Measurements from ENCODE around the gene C17orf113.

The C17orf113 gene

GRCh38 chr17:42076797-42077559, 26.6 kb upstream of the C17orf113 start:
- H3K4me3 ChIP-seq = no peak overlapping the region
- no peaks in the 10 kb centered on the region for H3K36me3 ChIP-seq (ENCODE audit: insufficient read depth, low read length)
- H3K27ac ChIP-seq = no peak overlapping the region
- TF ChIP-seq POLR2AphosphoS5 (IDR thresholded peaks at IDR 0.05; ENCODE audit: borderline replicate concordance, low read depth, low read length) (no peak), EZH2 (IDR thresholded peaks at IDR 0.05) (no peak), FOXP2 (optimal IDR thresholded peaks at IDR 0.05; ENCODE audit: control extremely low read depth, extremely low read length, insufficient read depth) (no peak)
- no peak for DNase-seq (ENCODE audit: low read depth, low spot score)
- H3K9me3 ChIP-seq (ENCODE audit: low read depth, low read length) = no peaks in the 10 kb centered on the region
- no peak overlapping the region for H3K9ac ChIP-seq (ENCODE audit: insufficient read length)

- Histone ChIP-seq H3K27ac (no peak overlapping the region), H3K36me3 (ENCODE audit: insufficient read depth, low read length) (no peaks in the 10 kb centered on the region), H3K9ac (ENCODE audit: insufficient read length) (no peak overlapping the region), H3K9me3 (ENCODE audit: low read depth, low read length) (no peaks in the 10 kb centered on the region), H3K4me3 (no peak overlapping the region)
- no peak for DNase-seq (ENCODE audit: low read depth, low spot score)
- TF ChIP-seq FOXP2 (optimal IDR thresholded peaks at IDR 0.05; ENCODE audit: control extremely low read depth, extremely low read length, insufficient read depth) (no peak), EZH2 (IDR thresholded peaks at IDR 0.05) (no peak), POLR2AphosphoS5 (IDR thresholded peaks at IDR 0.05; ENCODE audit: borderline replicate concordance, low read depth, low read length) (no peak)
Observed at GRCh38 chr17:42075789-42076188, 25.4 kb upstream of the C17orf113 start.

DNA sequence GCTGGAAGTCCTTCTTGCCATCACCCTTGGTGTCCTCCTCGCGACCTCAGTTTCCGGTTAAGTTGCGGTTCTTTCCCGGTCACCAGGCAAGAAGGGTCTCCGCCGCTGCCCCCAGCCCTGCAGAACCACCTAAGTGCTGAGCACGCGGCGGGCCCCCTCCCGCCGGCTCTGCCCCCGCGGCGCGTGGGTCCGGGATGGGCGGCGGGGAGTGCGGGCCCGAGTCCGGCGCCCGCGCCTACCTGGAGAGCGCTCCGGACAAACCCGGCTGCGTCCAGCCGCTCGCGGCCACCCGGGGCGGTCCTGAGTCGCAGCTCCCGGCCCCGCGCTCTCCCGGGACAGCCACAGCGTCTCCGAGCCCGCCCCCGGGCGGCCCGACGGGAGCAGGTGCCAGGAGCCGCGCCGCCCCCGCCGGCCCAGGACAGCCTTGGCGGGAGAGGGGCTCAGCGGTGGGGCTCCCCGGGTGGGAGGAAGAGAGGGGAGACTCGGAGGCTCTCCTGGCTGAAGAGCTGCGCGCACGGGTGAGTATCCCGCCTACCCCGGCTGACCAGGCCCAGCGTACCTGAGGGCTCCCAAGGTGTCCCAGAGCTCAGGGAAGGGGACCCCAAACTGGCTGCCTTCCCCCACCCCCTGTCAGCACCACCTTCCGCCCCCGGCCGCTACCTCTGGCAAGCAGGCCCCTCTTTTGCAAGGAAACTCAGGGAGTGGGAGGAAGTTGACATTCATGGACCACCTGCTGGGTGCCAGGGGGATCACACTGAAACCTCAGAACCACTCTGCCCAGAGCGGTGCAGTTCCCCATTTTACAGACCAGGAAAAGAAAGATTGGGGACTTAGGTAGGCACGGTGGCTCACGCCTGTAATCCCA, 22.2 kb upstream of the C17orf113 start:
- H3K4me3 ChIP-seq = peak overlapping the region; percentile 73
- DNase-seq (ENCODE audit: low read depth, low spot score) = no peak

DNA sequence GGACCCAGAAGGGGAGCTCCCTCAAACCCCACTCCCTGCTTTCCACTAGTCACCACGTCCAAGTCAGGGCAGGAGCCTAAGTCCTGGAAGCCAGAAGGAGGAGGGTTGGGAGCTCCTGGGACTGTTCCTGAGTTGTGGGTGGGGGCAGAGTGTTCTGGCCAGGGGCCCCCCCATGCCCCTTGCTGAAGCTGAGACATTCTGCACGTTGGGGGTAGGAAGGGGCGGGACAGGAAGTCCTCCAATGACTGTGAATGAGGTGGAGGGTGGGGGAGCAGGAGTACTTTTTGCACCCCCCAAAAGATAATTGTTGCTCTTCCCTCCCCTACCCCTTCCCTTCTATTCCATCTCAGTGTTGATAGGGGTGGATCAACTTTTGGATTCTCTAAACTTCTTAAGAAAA, 21.4 kb upstream of the C17orf113 start:
- Histone ChIP-seq H3K4me3 (peak overlapping the region; percentile 73), H3K9me3 (ENCODE audit: low read depth, low read length) (no peaks in the 10 kb centered on the region), H3K9ac (ENCODE audit: insufficient read length) (peak overlapping the region; percentile 37), H3K27ac (no peak overlapping the region), H3K36me3 (ENCODE audit: insufficient read depth, low read length) (no peaks in the 10 kb centered on the region)
- DNase-seq (ENCODE audit: low read depth, low spot score) = no peak
- no peak for TF ChIP-seq EZH2 (IDR thresholded peaks at IDR 0.05)
- TF ChIP-seq POLR2AphosphoS5 (IDR thresholded peaks at IDR 0.05; ENCODE audit: borderline replicate concordance, low read depth, low read length) = peak; percentile 51
- no peak for TF ChIP-seq FOXP2 (optimal IDR thresholded peaks at IDR 0.05; ENCODE audit: control extremely low read depth, extremely low read length, insufficient read depth)

More for the DNA sequence above, 22.2 kb upstream of the C17orf113 start:
- TF ChIP-seq POLR2AphosphoS5 (IDR thresholded peaks at IDR 0.05; ENCODE audit: borderline replicate concordance, low read depth, low read length) (no peak), FOXP2 (optimal IDR thresholded peaks at IDR 0.05; ENCODE audit: control extremely low read depth, extremely low read length, insufficient read depth) (no peak), EZH2 (IDR thresholded peaks at IDR 0.05) (no peak)
- Histone ChIP-seq H3K9ac (ENCODE audit: insufficient read length) (peak overlapping the region; percentile 37), H3K9me3 (ENCODE audit: low read depth, low read length) (no peaks in the 10 kb centered on the region), H3K36me3 (ENCODE audit: insufficient read depth, low read length) (no peaks in the 10 kb centered on the region), H3K27ac (no peak overlapping the region)

DNA sequence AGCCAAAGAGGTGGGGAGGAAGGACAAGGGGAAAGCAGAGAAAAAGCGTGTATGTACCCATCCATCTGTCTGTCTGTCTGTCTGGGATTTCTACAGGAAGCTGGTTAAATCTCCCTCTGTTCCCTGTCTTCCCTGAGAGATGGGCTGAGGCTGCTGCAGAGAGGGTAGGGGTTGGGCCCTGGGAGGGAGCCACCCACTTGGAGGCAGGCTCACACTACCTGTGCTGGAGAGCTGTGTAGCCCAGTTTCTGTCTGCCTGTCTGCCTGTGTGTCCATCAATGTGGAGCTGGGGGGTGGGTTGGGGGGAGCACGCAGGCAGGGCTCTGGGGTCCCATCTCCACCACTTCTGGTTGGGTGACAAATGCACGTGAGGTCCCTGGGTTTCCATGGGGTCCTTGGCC, 18.6 kb upstream of the C17orf113 start:
- no peak for DNase-seq (ENCODE audit: low read depth, low spot score)
- no peak overlapping the region for H3K27ac ChIP-seq
- H3K9ac ChIP-seq (ENCODE audit: insufficient read length) = no peak overlapping the region
- TF ChIP-seq FOXP2 (optimal IDR thresholded peaks at IDR 0.05; ENCODE audit: control extremely low read depth, extremely low read length, insufficient read depth) (no peak), POLR2AphosphoS5 (IDR thresholded peaks at IDR 0.05; ENCODE audit: borderline replicate concordance, low read depth, low read length) (no peak), EZH2 (IDR thresholded peaks at IDR 0.05) (no peak)
- no peaks in the 10 kb centered on the region for H3K9me3 ChIP-seq (ENCODE audit: low read depth, low read length)
- no peak overlapping the region for H3K4me3 ChIP-seq
- H3K36me3 ChIP-seq (ENCODE audit: insufficient read depth, low read length) = no peaks in the 10 kb centered on the region

- DNase-seq (ENCODE audit: low read depth, low spot score) = no peak
- no peak overlapping the region for H3K9ac ChIP-seq (ENCODE audit: insufficient read length)
- no peaks in the 10 kb centered on the region for H3K9me3 ChIP-seq (ENCODE audit: low read depth, low read length)
- H3K36me3 ChIP-seq (ENCODE audit: insufficient read depth, low read length) = no peaks in the 10 kb centered on the region
- TF ChIP-seq POLR2AphosphoS5 (IDR thresholded peaks at IDR 0.05; ENCODE audit: borderline replicate concordance, low read depth, low read length) = no peak
- no peak for TF ChIP-seq EZH2 (IDR thresholded peaks at IDR 0.05)
- no peak for TF ChIP-seq FOXP2 (optimal IDR thresholded peaks at IDR 0.05; ENCODE audit: control extremely low read depth, extremely low read length, insufficient read depth)
- no peak overlapping the region for H3K4me3 ChIP-seq
- H3K27ac ChIP-seq = no peak overlapping the region
Observed at GRCh38 chr17:42067371-42068091, 17.1 kb upstream of the C17orf113 start.

- H3K27ac ChIP-seq = no peak overlapping the region
- no peaks in the 10 kb centered on the region for H3K36me3 ChIP-seq (ENCODE audit: insufficient read depth, low read length)
- H3K9ac ChIP-seq (ENCODE audit: insufficient read length) = no peak overlapping the region
- DNase-seq (ENCODE audit: low read depth, low spot score) = no peak
- no peak for TF ChIP-seq POLR2AphosphoS5 (IDR thresholded peaks at IDR 0.05; ENCODE audit: borderline replicate concordance, low read depth, low read length)
- TF ChIP-seq EZH2 (IDR thresholded peaks at IDR 0.05) = no peak
- TF ChIP-seq FOXP2 (optimal IDR thresholded peaks at IDR 0.05; ENCODE audit: control extremely low read depth, extremely low read length, insufficient read depth) = no peak
- H3K9me3 ChIP-seq (ENCODE audit: low read depth, low read length) = no peaks in the 10 kb centered on the region
- no peak overlapping the region for H3K4me3 ChIP-seq
Observed at GRCh38 chr17:42065201-42065600, 14.8 kb upstream of the C17orf113 start.

- H3K9me3 ChIP-seq (ENCODE audit: low read depth, low read length) = no peaks in the 10 kb centered on the region
- no peak overlapping the region for H3K4me3 ChIP-seq
- DNase-seq (ENCODE audit: low read depth, low spot score) = no peak
- TF ChIP-seq POLR2AphosphoS5 (IDR thresholded peaks at IDR 0.05; ENCODE audit: borderline replicate concordance, low read depth, low read length) = no peak
- no peaks in the 10 kb centered on the region for H3K36me3 ChIP-seq (ENCODE audit: insufficient read depth, low read length)
- no peak overlapping the region for H3K9ac ChIP-seq (ENCODE audit: insufficient read length)
- no peak overlapping the region for H3K27ac ChIP-seq
Observed at GRCh38 chr17:42062681-42063080, 12.3 kb upstream of the C17orf113 start.
